Right ventricle myocardium inferior (tissue), 1 donor: Measurements from ENCODE around the gene LY6G6D. TPM values are rescaled to one million over a fixed set of nuclear protein-coding genes. Genes with fewer than 3 reads are reported as not detected.
"Not testable (repeated sequence)": the region's sequence is repeated elsewhere in the genome, so short reads cannot be mapped to it uniquely, and the experiment has no call there.

Experiments used
- ATAC-seq: fragments of 200-7000 bp; cut with Tn5 transposase; one replicate; pipeline ENCODE4 v1.9.1; 2020; ENCODE audit warnings: mild to moderate bottlenecking, moderate library complexity
- DNase-seq: peaks from one replicate; pipeline ENCODE4 v3.0.0; 2021; ENCODE audit errors: missing footprints
- intact Hi-C: fragments of 100-400 bp; cut with DNase I; formaldehyde crosslinking; loops from one replicate; pipeline ENCODE4 v1.11.0; 2022
- total RNA-seq: library from RNA; stranded (reverse); fragmentation: NEBNext Ultra II Directional; extraction: Animal tissue kit (Norgen Biotek cat#: 25700); gene quantifications from one replicate; pipeline ENCODE4 v1.2.1, GENCODE V29; 2021
- donor health status: DM: no; HTN: yes; CAD: no; lungs with severe emphysema.

LY6G6D gene
- total RNA-seq, 1 donor from 2014 or later: not detected

DNA sequence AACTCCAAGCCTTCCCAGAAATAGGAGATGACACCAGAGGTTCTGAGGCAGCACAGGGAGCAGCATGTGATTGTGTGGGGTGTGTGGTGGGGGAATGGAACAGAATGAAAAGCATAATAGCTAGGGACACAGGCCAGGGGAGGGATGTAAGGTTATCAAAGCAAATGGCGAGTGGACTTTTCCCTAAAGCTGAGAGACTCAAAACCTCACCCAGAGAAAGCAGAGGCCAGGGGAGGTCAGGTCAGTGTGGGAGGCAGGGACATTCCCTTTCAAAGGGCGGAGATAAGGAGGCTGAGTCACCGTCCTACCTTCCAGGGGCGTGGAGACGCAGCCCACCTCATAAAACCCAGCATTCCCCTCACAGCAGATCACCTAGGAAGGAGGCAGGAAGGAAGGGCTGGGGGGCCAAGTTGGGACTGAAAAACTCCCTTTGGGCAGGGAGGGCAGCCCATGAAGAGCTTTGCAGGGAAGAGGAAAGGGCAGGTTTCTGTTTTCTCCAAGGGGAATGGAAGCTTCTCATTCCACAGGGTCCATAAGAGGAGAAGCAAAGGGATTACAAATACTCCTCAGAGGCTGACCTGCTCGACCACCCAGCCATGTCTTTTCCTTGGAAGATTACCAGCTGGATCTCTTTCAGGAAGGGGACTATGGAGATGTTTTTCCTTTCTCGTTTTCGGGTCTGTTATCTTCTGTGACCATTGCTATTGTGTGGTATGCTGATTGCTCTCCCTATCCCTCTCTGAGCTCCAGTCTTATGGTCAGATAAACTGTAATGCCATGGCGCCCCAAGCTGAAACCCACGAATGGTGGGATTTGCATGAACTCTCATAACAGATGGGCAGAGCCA lies 24.7 kb upstream of the LY6G6D start:
- DNase-seq (no peak), ATAC-seq (no peak)
- intact Hi-C loops: no loop called here

GRCh38 chr6:31691078-31691463 lies 24.1 kb upstream of the LY6G6D start:
- intact Hi-C loops: no loop called here
- ATAC-seq (no peak), DNase-seq (no peak)

DNA sequence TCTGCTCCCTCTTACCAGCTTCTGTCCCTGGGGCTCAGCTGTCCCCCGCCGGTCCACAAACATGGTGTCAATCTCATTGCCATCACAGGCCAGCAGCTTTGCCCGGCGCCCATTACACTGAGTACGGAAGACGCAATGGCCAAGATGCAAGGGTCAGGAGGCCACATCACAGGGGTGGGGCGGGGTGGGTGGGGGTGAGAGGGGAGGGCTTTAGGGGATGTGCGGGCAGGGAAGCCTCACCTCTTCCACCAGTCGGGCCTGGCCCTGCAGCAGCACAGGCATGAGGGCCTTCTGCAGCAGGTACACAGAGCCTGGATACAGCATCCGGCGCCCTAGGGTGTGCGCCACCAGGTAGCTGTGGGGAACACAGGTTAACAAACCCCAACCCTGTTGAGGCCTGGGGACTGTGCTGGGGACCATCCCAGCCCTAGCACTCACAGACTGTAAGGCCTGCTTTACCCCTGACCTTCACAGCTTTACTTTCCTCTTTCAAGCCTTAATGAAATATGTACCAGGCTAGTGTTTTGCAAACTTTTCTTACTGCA lies 23.5 kb upstream of the LY6G6D start:
- intact Hi-C loops: no loop called here
- ATAC-seq: no peak
- DNase-seq: no peak

- intact Hi-C loops: no loop called here
- DNase-seq (no peak), ATAC-seq (no peak)
These were observed 22.8 kb upstream of the LY6G6D start for GRCh38 chr6:31692353-31692752.

DNA sequence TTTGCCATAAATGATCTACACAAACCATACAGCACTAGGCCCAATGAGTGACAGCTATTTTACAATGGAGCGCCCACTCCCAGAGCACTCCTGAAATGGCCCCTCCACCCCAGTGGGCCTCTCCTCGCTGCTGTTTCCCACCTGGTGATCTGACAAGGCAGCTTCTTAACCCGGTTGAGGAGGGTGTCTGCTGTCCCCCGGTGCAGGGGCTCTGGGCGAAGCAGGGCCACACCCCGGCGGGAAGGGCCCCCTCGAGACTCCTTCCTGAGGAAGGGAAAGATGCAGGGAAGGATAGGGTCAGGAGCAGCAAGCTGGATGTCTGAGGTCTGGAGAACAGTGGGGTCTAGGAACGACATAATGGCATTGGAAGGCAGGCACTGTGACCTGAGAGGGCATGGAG lies 22.3 kb upstream of the LY6G6D start:
- ATAC-seq: no peak
- intact Hi-C loops: no loop called here

GRCh38 chr6:31693535-31693934 lies 21.6 kb upstream of the LY6G6D start:
- no peak for DNase-seq
- intact Hi-C loops: no loop called here
- no peak for ATAC-seq

More for the DNA sequence above, 22.3 kb upstream of the LY6G6D start:
- DNase-seq: no peak

GRCh38 chr6:31697555-31697954 lies 17.6 kb upstream of the LY6G6D start:
- intact Hi-C loops: no loop called here
- DNase-seq: no peak
- no peak for ATAC-seq

GRCh38 chr6:31700740-31701401 lies 14.3 kb upstream of the LY6G6D start:
- ATAC-seq: no peak
- DNase-seq: no peak
- intact Hi-C loops: loop anchor here (5.0 kb wide), 1 partner anchor 79 kb away; the partner anchor contains the start of gene PRRC2A

GRCh38 chr6:31701666-31702404 lies 13.3 kb upstream of the LY6G6D start:
- intact Hi-C loops: loop anchor here (2.0 to 5.0 kb wide), 3 partner anchors 29 to 80 kb away; partner anchors contain the start of genes CSNK2B and PRRC2A
- ATAC-seq (no peak), DNase-seq (no peak)

DNA sequence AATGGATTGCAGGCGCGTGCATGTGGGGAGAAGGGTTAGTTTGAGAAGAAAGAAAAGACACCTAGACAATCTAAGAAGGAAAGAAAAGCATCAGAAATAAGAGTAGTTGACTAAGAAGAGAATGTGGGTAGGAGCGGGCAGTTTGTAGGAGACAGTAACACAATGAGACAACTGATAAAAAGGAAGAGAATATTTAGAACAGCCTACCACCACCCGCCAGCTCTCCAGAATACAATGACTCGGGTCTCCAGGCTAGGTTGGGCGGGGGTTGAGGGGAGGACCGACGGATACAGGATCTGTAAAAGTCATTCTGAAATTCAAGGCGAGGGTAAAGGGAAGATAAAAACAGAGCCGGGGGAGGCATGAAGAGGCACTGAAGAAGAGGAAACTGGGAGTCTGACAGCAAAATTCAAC lies 12.7 kb upstream of the LY6G6D start:
- peak; percentile 9 for ATAC-seq
- intact Hi-C loops: loop anchor here (2.0 to 5.0 kb wide), 3 partner anchors 28 to 80 kb away; partner anchors contain the start of genes CSNK2B and PRRC2A
- DNase-seq: no peak

GRCh38 chr6:31702819-31703716 lies 12.1 kb upstream of the LY6G6D start, which contains the start of gene ABHD16A:
ABHD16A (minus strand) TSS chr6:31703324; CDS start chr6:31703281, 43 bp downstream.
- intact Hi-C loops: loop anchor here (2.0 to 5.0 kb wide), 3 partner anchors 28 to 81 kb away; partner anchors contain the start of genes CSNK2B and PRRC2A
- DNase-seq: peak; percentile 100
- ATAC-seq: peak; percentile 98

GRCh38 chr6:31705931-31706330 lies 9.2 kb upstream of the LY6G6D start:
- intact Hi-C loops: no loop called here
- ATAC-seq (no peak), DNase-seq (no peak)

DNA sequence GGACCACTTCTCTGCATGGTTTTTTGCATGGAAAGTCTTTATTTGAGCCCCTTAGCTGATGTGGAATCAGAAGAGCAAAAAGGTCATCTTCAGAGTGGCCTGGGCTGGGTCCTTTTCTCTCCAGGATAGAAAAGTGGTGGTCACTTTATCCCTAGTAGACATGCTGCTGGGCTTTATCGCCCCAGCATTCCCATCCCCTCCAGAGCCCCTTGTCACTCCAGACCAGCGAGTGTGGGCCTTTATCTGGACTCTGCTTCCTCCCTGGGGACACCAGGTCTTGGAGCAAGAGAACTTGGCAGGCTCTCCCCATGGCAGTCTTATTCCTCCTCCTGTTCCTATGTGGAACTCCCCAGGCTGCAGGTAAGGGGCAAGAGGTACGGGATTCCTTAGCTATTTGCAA lies 8.5 kb upstream of the LY6G6D start, which contains the start of gene LY6G6F:
TSS of gene LY6G6F (plus strand) at position 268 of the 400 bp plus-strand sequence. CDS start at position 309, 41 bp downstream.
- no peak for DNase-seq
- ATAC-seq: no peak
- intact Hi-C loops: no loop called here

DNA sequence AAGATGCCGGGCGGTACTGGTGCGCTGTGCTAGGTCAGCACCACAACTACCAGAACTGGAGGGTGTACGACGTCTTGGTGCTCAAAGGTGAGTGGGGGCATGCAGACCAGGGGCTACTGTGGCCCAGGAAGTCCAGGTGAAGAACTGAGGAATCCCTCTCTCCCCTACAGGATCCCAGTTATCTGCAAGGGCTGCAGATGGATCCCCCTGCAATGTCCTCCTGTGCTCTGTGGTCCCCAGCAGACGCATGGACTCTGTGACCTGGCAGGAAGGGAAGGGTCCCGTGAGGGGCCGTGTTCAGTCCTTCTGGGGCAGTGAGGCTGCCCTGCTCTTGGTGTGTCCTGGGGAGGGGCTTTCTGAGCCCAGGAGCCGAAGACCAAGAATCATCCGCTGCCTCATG lies 7.4 kb upstream of the LY6G6D start:
- DNase-seq: no peak
- ATAC-seq: no peak
- intact Hi-C loops: no loop called here

- intact Hi-C loops: no loop called here
- ATAC-seq: no peak
- no peak for DNase-seq
These were observed 6.9 kb upstream of the LY6G6D start for GRCh38 chr6:31708224-31708623.

DNA sequence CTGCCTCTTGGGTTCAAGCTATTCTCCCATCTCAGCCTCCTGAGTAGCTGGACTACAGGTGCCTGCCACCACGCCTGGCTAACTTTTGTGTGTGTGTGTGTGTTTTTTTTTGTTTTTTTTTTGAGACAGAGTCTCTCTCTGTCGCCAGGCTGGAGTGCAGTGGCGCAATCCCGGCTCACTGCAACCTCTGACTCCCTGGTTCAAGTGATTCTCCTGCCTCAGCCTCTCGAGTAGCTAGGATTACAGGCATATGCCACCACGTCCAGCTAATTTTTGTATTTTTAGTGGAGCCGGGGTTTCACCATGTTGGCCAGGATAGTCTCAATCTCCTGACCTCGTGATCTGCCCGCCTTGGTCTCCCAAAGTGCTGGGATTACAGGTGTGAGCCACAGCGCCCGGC lies 6.0 kb upstream of the LY6G6D start:
- ATAC-seq, DNase-seq, intact Hi-C loops: not testable (repeated sequence)

GRCh38 chr6:31710523-31711219 lies 4.5 kb upstream of the LY6G6D start:
- ATAC-seq (no peak), DNase-seq (no peak)
- intact Hi-C loops: no loop called here
